HG02642 (cell line): Measurements from ENCODE around the gene PLCB2.
A peak's percentile ranks its signal among the peaks of the same experiment; 100 is the strongest.

Experiments
- ATAC-seq: cut with Tn5 transposase; IDR thresholded peaks from one replicate; pipeline ENCODE4 v1.9.1; 2021; ENCODE audit warnings: mild to moderate bottlenecking; ENCODE audit not compliant: unreplicated experiment, poor library complexity

PLCB2 gene

GRCh38 chr15:40327457-40327856, 19.7 kb upstream of the PLCB2 start:
- no peak for ATAC-seq

GRCh38 chr15:40325700-40326099, 18.0 kb upstream of the PLCB2 start:
- no peak for ATAC-seq

- ATAC-seq = no peak
Measured at GRCh38 chr15:40325188-40325587, 17.5 kb upstream of the PLCB2 start.

GRCh38 chr15:40323953-40324937, 16.5 kb upstream of the PLCB2 start:
- ATAC-seq = peak; percentile 16

GRCh38 chr15:40323239-40323952, 15.7 kb upstream of the PLCB2 start, which contains the start of gene INAFM2:
INAFM2 (plus strand) TSS chr15:40323692; CDS start chr15:40324056, 364 bp downstream.
- peak; percentile 89 for ATAC-seq

GRCh38 chr15:40322531-40323238, 14.9 kb upstream of the PLCB2 start:
- ATAC-seq = no peak

- ATAC-seq = no peak
Measured at GRCh38 chr15:40320931-40321371, 13.2 kb upstream of the PLCB2 start.

GRCh38 chr15:40320409-40320808, 12.7 kb upstream of the PLCB2 start:
- no peak for ATAC-seq

- no peak for ATAC-seq
Measured at GRCh38 chr15:40317580-40317979, 9.8 kb upstream of the PLCB2 start.

GRCh38 chr15:40316931-40317330, 9.2 kb upstream of the PLCB2 start:
- ATAC-seq = no peak

- no peak for ATAC-seq
Measured at GRCh38 chr15:40314723-40315276, 7.1 kb upstream of the PLCB2 start.

- ATAC-seq = no peak
Measured at GRCh38 chr15:40313531-40314398, 6.0 kb upstream of the PLCB2 start.

- ATAC-seq = no peak
Measured at GRCh38 chr15:40312370-40313158, 4.8 kb upstream of the PLCB2 start.

GRCh38 chr15:40310993-40311392, 3.3 kb upstream of the PLCB2 start:
- no peak for ATAC-seq

GRCh38 chr15:40310001-40310959, 2.5 kb upstream of the PLCB2 start:
- ATAC-seq = no peak

GRCh38 chr15:40309344-40309862, 1.7 kb upstream of the PLCB2 start:
- ATAC-seq = no peak

- peak; percentile 16 for ATAC-seq
Measured at GRCh38 chr15:40306908-40307307, 827 bp downstream of the PLCB2 start.
